Karpas-422 (cell line): ENCODE results near the gene CAMK2G. TPM values are rescaled to one million over a fixed set of nuclear protein-coding genes. Genes with fewer than 3 reads are reported as not detected.
"Not testable (repeated sequence)": the region's sequence is repeated elsewhere in the genome, so short reads cannot be mapped to it uniquely, and the experiment has no call there.

Experiments used
- DNase-seq: peaks from one replicate; pipeline ENCODE4 v3.0.0-alpha.2; 2015
- H2AFZ ChIP-seq: fragments of 200-600 bp; sonication (generic); 2 replicates; pipeline ENCODE4 v1.6.1; 2014; ENCODE audit warnings: antibody characterized with exemption, low read length, mixed read lengths
- H3K27ac ChIP-seq: fragments of 200-600 bp; sonication (generic); 2 replicates; pipeline ENCODE4 v1.5.1; 2014; ENCODE audit warnings: mild to moderate bottlenecking, low read length, moderate library complexity
- H3K27me3 ChIP-seq: fragments of 200-600 bp; sonication (generic); 2 replicates; pipeline ENCODE4 v1.6.1; 2014; ENCODE audit warnings: low read length, mixed read lengths
- H3K36me3 ChIP-seq: fragments of 200-600 bp; sonication (generic); 2 replicates; pipeline ENCODE4 v1.6.1; 2014; ENCODE audit warnings: low read length, mixed read lengths; ENCODE audit not compliant: insufficient read depth
- H3K4me1 ChIP-seq: fragments of 200-600 bp; sonication (generic); 2 replicates; pipeline ENCODE4 v1.6.1; 2014; ENCODE audit warnings: mild to moderate bottlenecking, low read length, mixed read lengths
- H3K4me2 ChIP-seq: fragments of 200-600 bp; sonication (generic); 2 replicates; pipeline ENCODE4 v1.6.1; 2014; ENCODE audit warnings: low read length, low read depth, mild to moderate bottlenecking; ENCODE audit not compliant: poor library complexity, severe bottlenecking
- H3K4me3 ChIP-seq: fragments of 200-600 bp; sonication (generic); 2 replicates; pipeline ENCODE4 v1.5.1; 2014; ENCODE audit warnings: mild to moderate bottlenecking, antibody characterized with exemption, low read length, mixed read lengths
- H3K79me2 ChIP-seq: fragments of 200-600 bp; sonication (generic); 2 replicates; pipeline ENCODE4 v1.6.1; 2014; ENCODE audit warnings: mild to moderate bottlenecking, low read length, mixed read lengths
- H3K9ac ChIP-seq: fragments of 200-600 bp; sonication (generic); 2 replicates; pipeline ENCODE4 v1.6.0; 2014; ENCODE audit warnings: low read length
- H3K9me2 ChIP-seq: fragments of 200-600 bp; sonication (generic), shearing (Covaris generic); replicated peaks from 2 replicates; pipeline ENCODE4 v1.6.0; 2014; ENCODE audit warnings: mild to moderate bottlenecking, low read length, moderate library complexity; ENCODE audit not compliant: insufficient read depth
- H3K9me3 ChIP-seq: fragments of 300-700, 200-600 bp; sonication (generic); 2 replicates; pipeline ENCODE4 v1.6.1; 2014; ENCODE audit warnings: low read length, mixed read lengths
- H4K20me1 ChIP-seq: fragments of 200-600 bp; sonication (generic); 2 replicates; pipeline ENCODE4 v1.6.1; 2014; ENCODE audit warnings: mild to moderate bottlenecking, antibody characterized with exemption, low read length, low read depth; ENCODE audit not compliant: insufficient read depth
- total RNA-seq: library from RNA; depleted of rRNA; stranded (reverse); fragments of >200 nt; shearing (Covaris generic); gene quantifications from 2 replicates; pipeline ENCODE4 v1.2.3, GENCODE V29; 2014; ENCODE audit warnings: low replicate concordance

CAMK2G gene
- total RNA-seq, 1 experiment from 2014 or later = 28.2 TPM

DNA sequence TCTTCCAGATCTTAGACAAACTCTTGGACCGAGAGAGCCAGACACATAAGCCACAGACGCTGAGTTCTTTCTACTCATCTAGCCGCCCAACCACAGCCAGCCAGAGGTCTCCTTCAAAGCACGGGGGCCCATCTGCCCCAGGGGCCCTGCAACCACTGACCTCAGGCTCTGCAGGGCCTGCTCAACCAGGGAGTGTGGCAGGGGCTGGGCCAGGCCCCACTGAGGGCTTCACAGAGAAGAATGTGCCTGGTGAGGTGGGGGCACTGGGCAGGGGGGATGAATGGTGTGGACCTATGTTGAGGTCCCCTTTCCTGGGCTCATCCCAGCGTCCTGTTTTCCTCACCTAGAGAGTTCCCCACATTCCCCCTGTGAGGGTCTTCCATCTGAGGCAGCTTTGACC is 77.6 kb downstream of the CAMK2G start:
- no peak overlapping the region for H3K4me3 ChIP-seq
- no peaks in the 10 kb centered on the region for H4K20me1 ChIP-seq
- H3K79me2 ChIP-seq = no peaks in the 10 kb centered on the region
- H3K9me2 ChIP-seq = no peaks in the 10 kb centered on the region
- H3K36me3 ChIP-seq = peaks cover 11% of the 10 kb centered on the region; the same call in 1 of the 2 replicates
- DNase-seq = no peak
- no peaks in the 10 kb centered on the region for H3K27me3 ChIP-seq
- H3K4me1 ChIP-seq = no peaks in the 10 kb centered on the region
- no peak overlapping the region for H3K27ac ChIP-seq
- H3K9me3 ChIP-seq = no peaks in the 10 kb centered on the region
- H3K4me2 ChIP-seq = no peak overlapping the region
- H2AFZ ChIP-seq = no peak overlapping the region
- no peak overlapping the region for H3K9ac ChIP-seq

DNA sequence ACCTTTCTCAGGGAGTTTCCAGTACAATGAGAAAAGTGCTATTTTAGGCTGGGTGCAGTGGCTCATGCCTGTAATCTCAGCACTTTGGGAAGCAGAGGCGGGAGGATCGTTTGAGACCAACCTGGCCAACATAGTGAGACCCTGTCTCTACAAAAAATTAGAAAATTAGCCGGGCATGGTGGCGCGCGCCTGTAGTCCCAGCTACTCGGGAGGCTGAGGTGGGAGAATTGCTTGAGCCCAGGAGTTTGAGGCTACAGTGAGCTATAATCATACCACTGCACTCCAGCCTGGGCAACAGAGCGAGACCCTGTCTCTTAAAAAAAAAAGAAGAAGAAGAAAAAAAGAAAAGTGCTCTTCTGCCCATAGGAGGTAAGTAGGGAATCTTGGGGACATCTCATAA is 78.3 kb downstream of the CAMK2G start:
- H3K27me3 ChIP-seq, H3K4me1 ChIP-seq, DNase-seq, H3K9me3 ChIP-seq, H3K4me2 ChIP-seq, H2AFZ ChIP-seq, H3K4me3 ChIP-seq, H3K27ac ChIP-seq, H3K79me2 ChIP-seq, H3K9ac ChIP-seq, H4K20me1 ChIP-seq, H3K9me2 ChIP-seq: not testable (repeated sequence)
- H3K36me3 ChIP-seq = peaks cover 10% of the 10 kb centered on the region; the same call in 1 of the 2 replicates

- H3K9me2 ChIP-seq, H2AFZ ChIP-seq, H3K9ac ChIP-seq, H3K27ac ChIP-seq, H3K4me2 ChIP-seq, H4K20me1 ChIP-seq, DNase-seq, H3K79me2 ChIP-seq, H3K4me3 ChIP-seq, H3K9me3 ChIP-seq, H3K27me3 ChIP-seq, H3K4me1 ChIP-seq: not testable (repeated sequence)
- peaks cover 10% of the 10 kb centered on the region; the same call in 1 of the 2 replicates for H3K36me3 ChIP-seq
Observed at GRCh38 chr10:73795491-73795890, 78.9 kb downstream of the CAMK2G start.

- no peak for DNase-seq
- H3K9me2 ChIP-seq = no peaks in the 10 kb centered on the region
Observed at GRCh38 chr10:73793456-73793855, 80.9 kb downstream of the CAMK2G start.

GRCh38 chr10:73791871-73792400 is 82.4 kb downstream of the CAMK2G start:
- H3K79me2 ChIP-seq = peaks cover 17% of the 10 kb centered on the region
- H3K9me2 ChIP-seq = no peaks in the 10 kb centered on the region
- H3K27me3 ChIP-seq = no peaks in the 10 kb centered on the region
- H3K9ac ChIP-seq = no peak overlapping the region
- peaks cover 5% of the 10 kb centered on the region for H3K4me1 ChIP-seq
- no peak overlapping the region for H3K4me3 ChIP-seq
- DNase-seq = no peak
- no peak overlapping the region for H3K4me2 ChIP-seq
- 0 out of 2 replicates have a peak, but pooled peaks cover 2% of the 10 kb centered on the region for H3K36me3 ChIP-seq
- H3K27ac ChIP-seq = no peak overlapping the region
- H3K9me3 ChIP-seq = no peaks in the 10 kb centered on the region
- H4K20me1 ChIP-seq = no peaks in the 10 kb centered on the region
- no peak overlapping the region for H2AFZ ChIP-seq

More at GRCh38 chr10:73793456-73793855, 80.9 kb downstream of the CAMK2G start:
- no peak overlapping the region for H3K4me3 ChIP-seq
- no peak overlapping the region for H3K27ac ChIP-seq
- H3K36me3 ChIP-seq = peaks cover 8% of the 10 kb centered on the region; the same call in 1 of the 2 replicates
- H3K79me2 ChIP-seq = peaks cover 3% of the 10 kb centered on the region
- no peaks in the 10 kb centered on the region for H3K9me3 ChIP-seq
- no peaks in the 10 kb centered on the region for H4K20me1 ChIP-seq
- no peak overlapping the region for H3K9ac ChIP-seq
- no peaks in the 10 kb centered on the region for H3K27me3 ChIP-seq
- no peak overlapping the region for H2AFZ ChIP-seq
- no peak overlapping the region for H3K4me2 ChIP-seq
- no peaks in the 10 kb centered on the region for H3K4me1 ChIP-seq

DNA sequence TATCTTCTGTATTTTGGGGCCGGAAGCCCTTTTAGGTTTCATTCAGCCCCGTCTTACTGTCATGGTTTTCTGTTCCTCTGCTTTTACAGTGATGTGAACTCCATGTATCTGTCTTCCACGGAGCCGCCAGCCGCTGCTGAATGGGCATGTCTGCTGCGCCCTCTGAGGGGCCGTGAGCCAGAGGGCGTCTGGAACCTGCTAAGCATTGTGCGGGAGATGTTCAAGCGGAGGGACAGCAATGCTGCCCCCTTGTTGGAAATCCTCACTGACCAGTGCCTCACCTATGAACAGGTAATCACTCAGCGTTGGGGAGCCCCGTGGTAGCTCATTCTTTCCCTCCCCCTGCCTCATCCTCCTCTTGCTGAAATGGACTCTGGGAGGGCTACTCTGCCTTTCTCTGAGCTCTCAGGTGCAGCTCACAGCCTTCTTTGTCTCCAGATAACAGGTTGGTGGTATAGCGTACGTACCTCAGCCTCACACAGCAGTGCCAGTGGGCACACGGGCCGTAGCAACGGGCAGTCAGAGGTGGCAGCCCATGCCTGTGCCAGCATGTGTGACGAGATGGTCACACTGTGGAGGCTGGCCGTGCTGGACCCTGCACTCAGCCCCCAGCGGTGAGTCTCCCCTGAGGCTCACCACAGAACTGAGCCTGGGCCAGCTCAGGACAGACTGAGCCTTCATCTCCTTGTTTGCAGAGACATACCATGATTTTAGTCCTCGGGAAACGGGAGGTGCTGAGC is 83.3 kb downstream of the CAMK2G start:
- Histone ChIP-seq H3K27me3 (no peaks in the 10 kb centered on the region), H3K4me2 (no peak overlapping the region), H4K20me1 (no peaks in the 10 kb centered on the region)

DNA sequence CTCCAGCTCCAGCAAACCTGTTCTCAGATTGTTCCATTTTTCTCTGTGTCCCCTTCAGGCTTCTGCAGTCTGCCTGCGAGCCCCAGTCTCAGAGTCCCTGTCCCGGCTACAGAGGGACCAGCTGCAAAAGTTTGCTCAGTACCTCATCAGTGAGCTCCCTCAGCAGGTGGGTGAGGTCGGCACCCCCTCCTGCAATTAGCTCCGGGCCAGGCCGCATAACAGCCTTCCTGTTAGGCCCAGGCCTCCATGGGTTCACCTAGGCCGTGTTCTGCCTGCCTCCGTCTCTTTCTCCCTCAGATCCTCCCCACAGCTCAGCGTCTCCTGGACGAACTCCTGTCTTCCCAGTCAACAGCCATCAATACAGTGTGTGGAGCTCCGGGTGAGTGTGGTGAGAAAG is 84.7 kb downstream of the CAMK2G start:
- H3K9me3 ChIP-seq = no peaks in the 10 kb centered on the region
- H3K4me2 ChIP-seq = no peak overlapping the region
- peaks cover 14% of the 10 kb centered on the region for H3K4me1 ChIP-seq
- H3K9ac ChIP-seq = no peak overlapping the region
- H3K36me3 ChIP-seq = no peaks in the 10 kb centered on the region
- H3K9me2 ChIP-seq = no peaks in the 10 kb centered on the region
- H4K20me1 ChIP-seq = no peaks in the 10 kb centered on the region; the same call in 1 of the 2 replicates
- no peak overlapping the region for H3K27ac ChIP-seq
- H3K79me2 ChIP-seq = peaks cover 30% of the 10 kb centered on the region
- DNase-seq = no peak
- H3K27me3 ChIP-seq = no peaks in the 10 kb centered on the region
- H3K4me3 ChIP-seq = no peak overlapping the region
- H2AFZ ChIP-seq = no peak overlapping the region

More for the DNA sequence above, 83.3 kb downstream of the CAMK2G start:
- Histone ChIP-seq H3K9me3 (no peaks in the 10 kb centered on the region), H3K27ac (no peak overlapping the region), H3K9me2 (no peaks in the 10 kb centered on the region), H3K4me1 (peaks cover 11% of the 10 kb centered on the region), H3K4me3 (no peak overlapping the region), H3K9ac (no peak overlapping the region), H2AFZ (no peak overlapping the region), H3K36me3 (no peaks in the 10 kb centered on the region), H3K79me2 (peaks cover 26% of the 10 kb centered on the region)
- no peak for DNase-seq

- DNase-seq = no peak
- H4K20me1 ChIP-seq = no peaks in the 10 kb centered on the region; the same call in 1 of the 2 replicates
- peaks cover 18% of the 10 kb centered on the region for H3K4me1 ChIP-seq
- H3K9me2 ChIP-seq = no peaks in the 10 kb centered on the region
- H3K9me3 ChIP-seq = no peaks in the 10 kb centered on the region
- no peak overlapping the region for H2AFZ ChIP-seq
- no peak overlapping the region for H3K4me3 ChIP-seq
- H3K27ac ChIP-seq = no peak overlapping the region
- no peak overlapping the region for H3K4me2 ChIP-seq
- H3K9ac ChIP-seq = no peak overlapping the region
- no peaks in the 10 kb centered on the region for H3K27me3 ChIP-seq
- H3K79me2 ChIP-seq = peaks cover 36% of the 10 kb centered on the region
- no peaks in the 10 kb centered on the region for H3K36me3 ChIP-seq
Observed at GRCh38 chr10:73788864-73789658, 85.3 kb downstream of the CAMK2G start.
